HepG2 (cell line): ENCODE results near the gene LYPD1.

Experiments
- BORCS8-MEF2B ChIP-seq: sonication (generic); formaldehyde crosslinking; IDR thresholded peaks from 2 replicates; pipeline ENCODE4 v1.8.0; 2022; ENCODE audit warnings: mild to moderate bottlenecking, missing genetic modification reagents
- CREB1 ChIP-seq, 2 experiments: fragments of 450-650 bp in 1 of 2; IDR thresholded peaks; 2 replicates each; pipeline ENCODE4 v1.6.1; 2016 to 2017; ENCODE audit warnings: control low read depth in 1 of 2, mild to moderate bottlenecking in 1 of 2, missing compliant biosample characterization in 1 of 2, missing genetic modification characterization in 1 of 2
- TF ChIP-seq, protein P1 (sequence below): sonication (generic); formaldehyde crosslinking; IDR thresholded peaks from 2 replicates; pipeline ENCODE4 v1.8.0; 2022; ENCODE audit warnings: mild to moderate bottlenecking, missing genetic modification reagents; ENCODE audit not compliant: insufficient replicate concordance
- TF ChIP-seq, protein P2 (sequence below): sonication (generic); formaldehyde crosslinking; IDR thresholded peaks from 2 replicates; pipeline ENCODE4 v1.5.0; 2020; ENCODE audit warnings: mild to moderate bottlenecking, missing genetic modification reagents, moderate library complexity
- TF ChIP-seq, protein P3 (sequence below): sonication (generic); formaldehyde crosslinking; IDR thresholded peaks from 2 replicates; pipeline ENCODE4 v1.5.1; 2020; ENCODE audit warnings: missing genetic modification reagents, mild to moderate bottlenecking, borderline replicate concordance

DNA sequence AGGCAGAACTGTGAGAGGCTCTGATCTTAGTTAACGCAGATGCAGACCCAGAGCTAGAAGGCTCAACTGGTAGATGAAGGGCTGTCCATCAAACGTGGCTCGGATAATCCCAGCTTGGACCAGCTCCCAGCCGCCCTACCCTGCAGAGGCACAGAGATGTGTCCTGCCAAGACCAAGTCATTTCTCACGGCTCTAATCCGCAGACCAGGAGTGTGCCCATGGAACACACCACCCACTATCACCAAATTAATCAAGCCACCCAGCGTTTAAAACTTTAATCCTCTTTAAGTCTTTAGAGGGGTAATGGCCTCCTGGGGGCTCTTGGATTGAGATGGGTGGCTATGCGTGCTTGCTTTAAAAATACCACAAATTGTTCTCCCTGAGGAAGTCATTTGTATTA lies 17.5 kb downstream of the LYPD1 start:
- TF ChIP-seq, protein P1, sequence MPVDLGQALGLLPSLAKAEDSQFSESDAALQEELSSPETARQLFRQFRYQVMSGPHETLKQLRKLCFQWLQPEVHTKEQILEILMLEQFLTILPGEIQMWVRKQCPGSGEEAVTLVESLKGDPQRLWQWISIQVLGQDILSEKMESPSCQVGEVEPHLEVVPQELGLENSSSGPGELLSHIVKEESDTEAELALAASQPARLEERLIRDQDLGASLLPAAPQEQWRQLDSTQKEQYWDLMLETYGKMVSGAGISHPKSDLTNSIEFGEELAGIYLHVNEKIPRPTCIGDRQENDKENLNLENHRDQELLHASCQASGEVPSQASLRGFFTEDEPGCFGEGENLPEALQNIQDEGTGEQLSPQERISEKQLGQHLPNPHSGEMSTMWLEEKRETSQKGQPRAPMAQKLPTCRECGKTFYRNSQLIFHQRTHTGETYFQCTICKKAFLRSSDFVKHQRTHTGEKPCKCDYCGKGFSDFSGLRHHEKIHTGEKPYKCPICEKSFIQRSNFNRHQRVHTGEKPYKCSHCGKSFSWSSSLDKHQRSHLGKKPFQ (CRISPR knock-in tag) = no peak
- TF ChIP-seq, protein P2, sequence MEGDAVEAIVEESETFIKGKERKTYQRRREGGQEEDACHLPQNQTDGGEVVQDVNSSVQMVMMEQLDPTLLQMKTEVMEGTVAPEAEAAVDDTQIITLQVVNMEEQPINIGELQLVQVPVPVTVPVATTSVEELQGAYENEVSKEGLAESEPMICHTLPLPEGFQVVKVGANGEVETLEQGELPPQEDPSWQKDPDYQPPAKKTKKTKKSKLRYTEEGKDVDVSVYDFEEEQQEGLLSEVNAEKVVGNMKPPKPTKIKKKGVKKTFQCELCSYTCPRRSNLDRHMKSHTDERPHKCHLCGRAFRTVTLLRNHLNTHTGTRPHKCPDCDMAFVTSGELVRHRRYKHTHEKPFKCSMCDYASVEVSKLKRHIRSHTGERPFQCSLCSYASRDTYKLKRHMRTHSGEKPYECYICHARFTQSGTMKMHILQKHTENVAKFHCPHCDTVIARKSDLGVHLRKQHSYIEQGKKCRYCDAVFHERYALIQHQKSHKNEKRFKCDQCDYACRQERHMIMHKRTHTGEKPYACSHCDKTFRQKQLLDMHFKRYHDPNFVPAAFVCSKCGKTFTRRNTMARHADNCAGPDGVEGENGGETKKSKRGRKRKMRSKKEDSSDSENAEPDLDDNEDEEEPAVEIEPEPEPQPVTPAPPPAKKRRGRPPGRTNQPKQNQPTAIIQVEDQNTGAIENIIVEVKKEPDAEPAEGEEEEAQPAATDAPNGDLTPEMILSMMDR (CRISPR knock-in tag) = no peak
- TF ChIP-seq BORCS8-MEF2B (no peak), CREB1 (IDR thresholded peaks at IDR 0.05) (no peak), CREB1 (CRISPR knock-in tag; IDR thresholded peaks at IDR 0.05) (no peak)
- TF ChIP-seq, protein P3, sequence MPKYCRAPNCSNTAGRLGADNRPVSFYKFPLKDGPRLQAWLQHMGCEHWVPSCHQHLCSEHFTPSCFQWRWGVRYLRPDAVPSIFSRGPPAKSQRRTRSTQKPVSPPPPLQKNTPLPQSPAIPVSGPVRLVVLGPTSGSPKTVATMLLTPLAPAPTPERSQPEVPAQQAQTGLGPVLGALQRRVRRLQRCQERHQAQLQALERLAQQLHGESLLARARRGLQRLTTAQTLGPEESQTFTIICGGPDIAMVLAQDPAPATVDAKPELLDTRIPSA = no peak
